Small intestine (tissue), 16 donors: ENCODE data around the gene KRT25. TPM values are rescaled to one million over a fixed set of nuclear protein-coding genes. Genes with fewer than 3 reads are reported as not detected.

Experiments
- DNase-seq, 2 donors: peaks; one replicate each; pipeline versions ENCODE4 v3.0.0 to v3.0.0-alpha.2; 2013
- FAIRE-seq: peaks from 2 replicates; lab custom pipeline; 2012; peaks lifted over from hg19 to GRCh38; lab: Jason Lieb, UNC
- H3K27ac ChIP-seq, 3 donors: one replicate each; pipeline ENCODE4 v1.5.1; 2013; ENCODE audit warnings: low read length in 2 of 3, mild to moderate bottlenecking in 2 of 3, control low read depth in 1 of 3, inconsistent platforms in 1 of 3, low read depth in 1 of 3, moderate library complexity in 1 of 3
- H3K27me3 ChIP-seq, 3 donors: one replicate each; pipeline ENCODE4 v1.6.1; 2013; ENCODE audit warnings: low read length in 3 of 3, inconsistent platforms in 1 of 3; ENCODE audit not compliant: control insufficient read depth in 3 of 3, insufficient read depth in 3 of 3
- H3K36me3 ChIP-seq, 3 donors: one replicate each; pipeline ENCODE4 v1.6.1; 2013; ENCODE audit warnings: low read length in 3 of 3, inconsistent platforms in 1 of 3, low read depth in 1 of 3, mild to moderate bottlenecking in 1 of 3, moderate library complexity in 1 of 3; ENCODE audit not compliant: control insufficient read depth in 3 of 3, insufficient read depth in 2 of 3
- H3K4me1 ChIP-seq, 3 donors: one replicate each; pipeline ENCODE4 v1.6.1; 2013; ENCODE audit warnings: low read length in 2 of 3, inconsistent platforms in 1 of 3, low read depth in 1 of 3, mild to moderate bottlenecking in 1 of 3, moderate library complexity in 1 of 3; ENCODE audit not compliant: control insufficient read depth in 3 of 3, insufficient read depth in 2 of 3
- H3K4me3 ChIP-seq, 3 donors: one replicate each; pipeline ENCODE4 v1.5.1; 2013; ENCODE audit warnings: low read length in 3 of 3, control low read depth in 1 of 3, inconsistent platforms in 1 of 3, low read depth in 1 of 3, mild to moderate bottlenecking in 1 of 3, moderate library complexity in 1 of 3
- H3K9me3 ChIP-seq, 2 donors: one replicate each; pipeline ENCODE4 v1.6.1; 2013; ENCODE audit warnings: low read depth in 1 of 2, low read length in 1 of 2; ENCODE audit not compliant: control insufficient read depth in 2 of 2, insufficient read depth in 1 of 2
- WGBS, 3 donors: extraction: QIAGEN DNeasy Blood & Tissue Kit; methylation state at CpG; one replicate each; pipeline ENCODE4 v1.1.7; 2013; 5-methylcytosine and 5-hydroxymethylcytosine counted together
- long read RNA-seq, 10 donors: transcript quantifications; one replicate each; lab custom pipeline, GENCODE V29; 2026
- polyA plus RNA-seq, 4 donors: library from polyadenylated mRNA; stranded (reverse) in 3 of 4; unstranded in 1 of 4; fragments of 200-250 nt in 3 of 4; fragments of 120-200 nt in 1 of 4; gene quantifications; one replicate each; pipeline versions ENCODE4 v1.2.1 to v1.2.3, GENCODE V29; 2013
- donor health status: healthy with polysubstance abuse.
- donor health status: control.
- donor health status: control.
- donor health status: Bipolar disorder and iron deficiency.
- donor health status: healthy.

KRT25 gene
- polyA plus RNA-seq = under 1 TPM in 1 of 4 donors, not detected in 3; 0.04 TPM
- long read RNA-seq, donor 1 = 0 reads
- long read RNA-seq, donor 2 = 0 reads
- long read RNA-seq, donor 3 = 0 reads
- long read RNA-seq, donor 4 = 0 reads
- long read RNA-seq, donor 5 = 0 reads
- long read RNA-seq, donor 6 = 0 reads
- long read RNA-seq, donor 7 = 0 reads
- long read RNA-seq, donor 8 = 0 reads
- long read RNA-seq, donor 9 = 0 reads
- long read RNA-seq, donor 10 = 0 reads

- WGBS, 3 donors = 63 to 72% (median 70%) methylated on average over 4 of the region's 4 CpGs
These were observed at the start of gene KRT25 for GRCh38 chr17:40755231-40755630. Gene KRT25, minus strand, starts transcription at chr17:40755331. Its CDS starts 60 bp downstream, at chr17:40755271.

DNA sequence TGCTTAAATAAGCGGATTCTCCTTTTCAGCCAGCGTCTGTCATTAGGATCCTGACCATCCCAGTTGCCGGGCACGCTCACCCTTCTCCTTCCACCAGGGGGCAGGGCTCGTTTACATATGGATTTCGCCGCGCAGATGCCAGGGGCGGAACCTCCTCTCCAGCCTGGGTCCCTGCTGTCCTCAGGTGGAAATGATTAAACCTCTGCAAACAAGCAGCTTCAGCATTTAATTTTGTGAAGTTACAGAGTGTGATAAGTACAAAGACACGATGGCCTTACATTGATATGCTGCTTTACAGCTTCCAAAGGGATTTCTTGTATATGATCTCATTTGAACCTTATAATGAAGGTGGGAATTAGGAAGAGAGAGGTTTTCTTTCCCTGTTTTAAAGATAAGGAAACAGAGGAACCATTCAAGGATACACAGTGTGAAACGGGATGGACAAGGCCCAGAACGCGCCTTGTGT, 48.5 kb upstream of the KRT25 start:
- H3K4me3 ChIP-seq = no peak overlapping the region
- WGBS, 3 donors = 2 to 11% (median 8%) methylated on average over 13 of the region's 13 CpGs
- no peak overlapping the region for H3K27ac ChIP-seq
- FAIRE-seq (no peak), DNase-seq (peak; percentile 85 to 89)
- no peaks in the 10 kb centered on the region for H3K9me3 ChIP-seq
- no peaks in the 10 kb centered on the region for H3K36me3 ChIP-seq
- peaks cover 2 to 33% (median 10%) of the 10 kb centered on the region in 3 donors for H3K27me3 ChIP-seq
- peaks cover 0 to 3% (median 0%) of the 10 kb centered on the region in 3 donors for H3K4me1 ChIP-seq

More at GRCh38 chr17:40755231-40755630, at the start of gene KRT25:
- FAIRE-seq = no peak
- Histone ChIP-seq H3K9me3 (peaks cover 0 to 3% of the 10 kb centered on the region in 2 donors), H3K27ac (no peak within 1 kb of the TSS), H3K36me3 (no peaks in the 10 kb centered on the region), H3K4me1 (no peaks in the 10 kb centered on the region), H3K4me3 (no peak within 1 kb of the TSS), H3K27me3 (peaks cover 0 to 9% (median 0%) of the 10 kb centered on the region in 3 donors)
- no peak for DNase-seq

GRCh38 chr17:40801157-40801556, 46.0 kb upstream of the KRT25 start:
- peaks cover 2 to 31% (median 10%) of the 10 kb centered on the region in 3 donors for H3K27me3 ChIP-seq
- no peak for DNase-seq
- no peaks in the 10 kb centered on the region for H3K9me3 ChIP-seq
- H3K36me3 ChIP-seq = no peaks in the 10 kb centered on the region
- no peak for FAIRE-seq
- peaks cover 0 to 3% (median 0%) of the 10 kb centered on the region in 3 donors for H3K4me1 ChIP-seq
- WGBS, 3 donors = 42 to 71% (median 53%) methylated on average over 2 of the region's 2 CpGs
- H3K4me3 ChIP-seq = no peak overlapping the region
- H3K27ac ChIP-seq = no peak overlapping the region

DNA sequence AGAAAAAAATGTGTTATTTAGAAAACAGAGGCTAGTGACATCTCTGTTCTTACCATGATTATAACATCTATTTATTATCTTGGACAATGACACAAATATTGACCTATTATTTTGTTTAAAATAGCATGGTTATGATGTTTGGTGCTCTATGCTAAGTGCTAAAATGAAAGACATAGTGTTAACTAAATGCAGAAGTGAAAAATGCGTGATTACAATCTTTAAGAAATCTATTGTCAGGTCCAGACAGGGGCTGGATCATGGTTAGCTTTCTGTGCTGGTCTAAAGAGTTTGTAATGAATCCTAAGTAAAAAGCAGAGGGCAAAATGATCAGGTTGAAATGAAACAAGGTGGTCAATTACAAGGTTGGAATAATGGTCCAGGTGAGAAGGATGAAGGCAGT, 45.2 kb upstream of the KRT25 start:
- H3K4me1 ChIP-seq = peaks cover 0 to 3% (median 0%) of the 10 kb centered on the region in 3 donors
- H3K27ac ChIP-seq = no peak overlapping the region
- WGBS, 3 donors = 62 to 67% (median 65%) methylated on average over 1 of the region's 1 CpG
- FAIRE-seq = no peak
- DNase-seq = no peak
- peaks cover 2 to 26% (median 8%) of the 10 kb centered on the region in 3 donors for H3K27me3 ChIP-seq
- no peaks in the 10 kb centered on the region for H3K9me3 ChIP-seq
- H3K4me3 ChIP-seq = no peak overlapping the region
- H3K36me3 ChIP-seq = no peaks in the 10 kb centered on the region

GRCh38 chr17:40799859-40800258, 44.7 kb upstream of the KRT25 start, which contains the start of gene KRT28:
Gene KRT28, minus strand, starts transcription at chr17:40799959. Its CDS starts 66 bp downstream, at chr17:40799893.
- FAIRE-seq = no peak
- H3K27me3 ChIP-seq = peaks cover 2 to 26% (median 6%) of the 10 kb centered on the region in 3 donors
- 64 to 81% (median 67%) methylated on average over 3 of the region's 3 CpGs for WGBS, 3 donors

GRCh38 chr17:40796846-40797245, 41.7 kb upstream of the KRT25 start:
- no peak overlapping the region for H3K4me3 ChIP-seq
- WGBS, 3 donors = 78 to 83% (median 81%) methylated on average over 27 of the region's 27 CpGs
- FAIRE-seq (no peak), DNase-seq (no peak)
- H3K27ac ChIP-seq = no peak overlapping the region
- H3K4me1 ChIP-seq = no peaks in the 10 kb centered on the region
- H3K27me3 ChIP-seq = peaks cover 0 to 31% (median 6%) of the 10 kb centered on the region in 3 donors
- H3K9me3 ChIP-seq = no peaks in the 10 kb centered on the region
- H3K36me3 ChIP-seq = no peaks in the 10 kb centered on the region

More at GRCh38 chr17:40799859-40800258, 44.7 kb upstream of the KRT25 start, which contains the start of gene KRT28:
- peaks cover 0 to 3% (median 0%) of the 10 kb centered on the region in 3 donors for H3K4me1 ChIP-seq
- no peaks in the 10 kb centered on the region for H3K36me3 ChIP-seq
- H3K27ac ChIP-seq = no peak within 1 kb of the TSS
- H3K9me3 ChIP-seq = no peaks in the 10 kb centered on the region
- H3K4me3 ChIP-seq = no peak within 1 kb of the TSS
- no peak for DNase-seq

GRCh38 chr17:40795019-40795667, 40.0 kb upstream of the KRT25 start:
- WGBS, 3 donors = 72 to 80% (median 77%) methylated on average over 10 of the region's 10 CpGs
- DNase-seq (no peak), FAIRE-seq (no peak)
- Histone ChIP-seq H3K36me3 (no peaks in the 10 kb centered on the region), H3K27ac (no peak overlapping the region), H3K27me3 (peaks cover 0 to 31% (median 4%) of the 10 kb centered on the region in 3 donors), H3K9me3 (no peaks in the 10 kb centered on the region), H3K4me3 (no peak overlapping the region), H3K4me1 (no peaks in the 10 kb centered on the region)

DNA sequence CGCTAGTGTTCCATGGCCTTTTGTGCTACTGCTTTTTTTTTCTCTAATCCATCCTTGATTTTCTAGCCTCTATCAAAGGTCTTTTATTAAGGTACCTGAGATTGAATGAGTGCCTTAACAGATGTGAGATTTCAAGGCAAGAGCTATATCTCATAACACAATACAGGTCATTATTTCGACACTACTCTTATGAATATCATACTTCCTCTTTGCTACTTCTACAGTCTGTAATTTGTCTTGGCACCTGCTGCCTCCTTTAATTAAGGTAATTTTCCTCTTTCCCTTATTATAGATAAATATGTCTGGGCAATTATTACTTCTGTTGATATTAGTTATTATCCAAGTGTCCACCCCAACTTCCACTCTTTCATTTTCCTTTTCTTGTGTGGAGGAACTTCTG, 39.3 kb upstream of the KRT25 start:
- WGBS, 3 donors = 52 to 67% (median 53%) methylated on average over 2 of the region's 2 CpGs
- DNase-seq (no peak), FAIRE-seq (no peak)
- no peaks in the 10 kb centered on the region for H3K4me1 ChIP-seq
- H3K36me3 ChIP-seq = no peaks in the 10 kb centered on the region
- H3K9me3 ChIP-seq = no peaks in the 10 kb centered on the region
- no peak overlapping the region for H3K27ac ChIP-seq
- peaks cover 0 to 29% (median 2%) of the 10 kb centered on the region in 3 donors for H3K27me3 ChIP-seq
- H3K4me3 ChIP-seq = no peak overlapping the region
